Stimulated activated CD8-positive, alpha-beta memory T cell treated with anti-CD3 and anti-CD28 coated beads, Interleukin-7, amount 100 ng/mL, for 1 hour (primary cell): ENCODE data around the gene OR4C15.

ENCODE experiments used
- DNase-seq, 2 donors: peaks; one replicate each; pipeline ENCODE4 v3.0.0-alpha.2; 2020; ENCODE audit warnings: low read depth in 2 of 2

Gene OR4C15

DNA sequence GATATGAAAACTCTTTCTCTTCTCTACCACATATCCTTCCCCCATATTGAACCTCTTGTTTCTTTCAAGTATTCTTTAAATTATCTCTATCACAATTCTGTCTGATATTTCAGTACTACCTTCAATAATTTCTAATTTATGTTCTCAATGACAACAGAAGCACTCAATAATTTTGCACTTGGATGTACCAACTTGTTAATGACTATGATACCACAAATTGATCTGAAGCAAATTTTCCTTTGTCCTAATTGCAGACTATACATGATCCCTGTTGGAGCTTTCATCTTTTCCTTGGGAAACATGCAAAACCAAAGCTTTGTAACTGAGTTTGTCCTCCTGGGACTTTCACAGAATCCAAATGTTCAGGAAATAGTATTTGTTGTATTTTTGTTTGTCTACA lies at the start of gene OR4C15:
Gene OR4C15 (plus strand): TSS at position 301 of the 400 bp plus-strand sequence. CDS start 0 bp downstream, at position 301.
- DNase-seq: no peak

DNA sequence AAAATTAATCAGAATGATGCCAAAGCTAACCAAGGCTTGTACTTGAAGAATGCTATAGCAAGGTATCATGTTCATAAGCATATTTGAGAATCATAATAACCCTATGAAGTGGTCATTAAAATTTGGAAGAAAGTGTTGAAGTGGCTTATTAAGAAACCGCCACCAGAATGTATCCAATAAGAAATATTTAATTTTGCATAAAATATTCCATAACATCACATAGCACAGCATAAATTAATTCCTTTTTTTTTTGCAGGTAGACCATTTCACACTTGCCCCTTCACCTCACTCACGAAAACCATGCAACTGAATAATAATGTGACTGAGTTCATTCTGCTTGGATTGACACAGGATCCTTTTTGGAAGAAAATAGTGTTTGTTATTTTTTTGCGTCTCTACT lies 17.6 kb downstream of the OR4C15 start, which contains the start of gene OR4C16:
Gene OR4C16 (plus strand): TSS at position 301 of the 400 bp plus-strand sequence. CDS start 0 bp downstream, at position 301.
- no peak for DNase-seq

DNA sequence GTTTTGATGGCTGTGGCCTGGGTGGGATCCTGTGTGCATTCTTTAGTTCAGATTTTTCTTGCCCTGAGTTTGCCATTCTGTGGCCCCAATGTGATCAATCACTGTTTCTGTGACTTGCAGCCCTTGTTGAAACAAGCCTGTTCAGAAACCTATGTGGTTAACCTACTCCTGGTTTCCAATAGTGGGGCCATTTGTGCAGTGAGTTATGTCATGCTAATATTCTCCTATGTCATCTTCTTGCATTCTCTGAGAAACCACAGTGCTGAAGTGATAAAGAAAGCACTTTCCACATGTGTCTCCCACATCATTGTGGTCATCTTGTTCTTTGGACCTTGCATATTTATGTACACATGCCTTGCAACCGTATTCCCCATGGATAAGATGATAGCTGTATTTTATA lies 18.3 kb downstream of the OR4C15 start:
- DNase-seq: no peak
